Measurements from ENCODE around the gene SMPDL3A.

SMPDL3A gene

DNA sequence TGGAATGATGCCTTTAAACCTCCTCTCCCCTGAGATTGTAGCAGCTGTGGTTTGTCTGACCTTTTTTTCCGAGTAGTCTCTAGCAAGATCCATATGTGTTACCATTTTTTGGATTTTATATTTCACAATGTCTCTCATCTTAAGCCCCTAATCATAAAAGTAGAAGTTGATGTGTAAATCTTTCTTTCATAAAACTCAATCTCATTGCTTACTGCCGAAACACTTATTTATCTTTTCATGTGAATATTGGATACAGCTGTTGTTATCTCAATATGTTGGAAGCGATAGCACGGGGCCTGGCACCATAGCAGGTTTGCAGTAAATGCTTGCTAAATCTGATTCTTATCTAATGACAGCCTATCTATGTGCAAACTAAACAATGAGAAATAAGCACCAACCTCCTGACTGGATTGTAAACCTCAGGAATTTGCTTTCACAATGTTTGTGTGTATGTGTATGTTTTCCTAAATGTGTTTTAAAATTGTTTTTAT is 14.2 kb downstream of the SMPDL3A start:
- DNase-seq (ENCODE audit: low read depth) = no peak

DNA sequence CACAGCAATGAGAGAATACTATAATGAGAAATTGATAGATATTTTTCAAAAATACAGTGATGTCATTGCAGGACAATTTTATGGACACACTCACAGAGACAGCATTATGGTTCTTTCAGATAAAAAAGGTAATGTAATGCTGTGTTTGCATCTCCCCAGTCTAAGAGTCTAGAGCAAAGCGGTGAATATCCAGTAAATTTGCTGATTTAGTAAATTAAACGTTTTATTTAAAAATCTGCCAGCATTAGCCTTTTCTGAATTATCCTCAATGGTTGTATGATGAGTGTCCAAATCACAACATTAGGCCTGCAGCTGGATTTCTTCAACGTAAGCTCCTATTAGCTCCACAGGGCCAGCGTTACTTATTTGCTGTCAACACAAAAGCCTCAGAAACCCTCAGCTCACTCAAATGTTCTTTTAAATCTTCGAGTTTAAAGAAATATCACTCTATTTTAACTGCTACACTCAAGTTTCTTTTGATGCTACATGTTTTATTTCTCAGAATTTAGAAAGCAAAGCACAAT is 16.0 kb downstream of the SMPDL3A start:
- no peak for DNase-seq (ENCODE audit: low read depth)

DNA sequence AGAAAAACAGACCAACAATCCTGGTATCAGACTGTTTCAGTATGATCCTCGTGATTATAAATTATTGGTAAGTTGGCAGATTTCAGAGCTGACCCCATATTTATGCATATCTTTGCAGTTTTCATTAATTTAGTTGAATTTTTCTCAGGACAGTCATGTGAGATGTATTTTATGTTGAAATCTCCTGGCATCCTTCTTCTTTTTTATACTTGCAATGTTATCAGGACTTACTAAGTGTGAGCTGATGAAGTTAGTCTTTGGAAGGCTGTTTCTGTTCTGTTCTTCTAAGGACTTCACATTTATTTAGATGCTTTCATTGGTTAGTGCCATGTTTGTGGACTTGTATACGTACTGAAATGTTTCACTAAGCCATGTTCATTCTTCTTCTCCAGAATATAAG is 17.2 kb downstream of the SMPDL3A start:
- DNase-seq (ENCODE audit: low read depth) = no peak

DNA sequence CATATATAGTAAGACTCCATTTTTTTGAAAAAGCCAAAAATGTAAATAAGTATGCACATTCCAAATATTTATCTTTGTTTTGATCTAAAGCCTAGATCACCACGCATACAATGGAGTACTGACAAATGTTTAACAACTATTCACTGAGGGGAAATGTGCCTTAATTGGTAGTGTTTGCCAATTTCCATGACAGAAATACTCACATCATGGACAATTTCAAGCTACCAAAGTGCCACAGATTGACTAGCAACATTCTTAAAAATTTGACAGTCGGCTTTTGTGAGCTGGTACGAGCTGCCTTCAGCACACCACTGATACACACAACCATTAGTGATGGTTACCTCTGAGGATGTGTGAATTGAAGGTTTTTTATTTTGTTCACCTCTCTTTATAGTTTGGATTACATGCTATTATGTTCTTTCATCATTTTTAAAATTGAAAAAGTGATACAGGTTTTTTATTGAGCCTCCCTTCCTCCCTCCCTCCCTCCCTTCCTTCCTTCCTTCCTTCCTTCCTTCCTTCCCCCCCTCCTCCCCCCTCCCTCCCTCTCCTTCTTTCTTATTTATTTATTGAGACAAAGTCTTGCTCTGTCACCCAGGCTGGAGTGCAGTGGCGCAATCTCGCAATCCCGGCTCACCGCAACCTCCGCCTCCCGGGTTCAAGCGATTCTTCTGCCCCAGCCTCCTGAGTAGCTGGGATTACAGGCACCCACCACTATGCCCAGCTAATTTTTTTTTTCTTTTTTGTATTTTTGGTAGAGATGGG is 19.2 kb downstream of the SMPDL3A start:
- DNase-seq (ENCODE audit: low read depth) = no peak

DNA sequence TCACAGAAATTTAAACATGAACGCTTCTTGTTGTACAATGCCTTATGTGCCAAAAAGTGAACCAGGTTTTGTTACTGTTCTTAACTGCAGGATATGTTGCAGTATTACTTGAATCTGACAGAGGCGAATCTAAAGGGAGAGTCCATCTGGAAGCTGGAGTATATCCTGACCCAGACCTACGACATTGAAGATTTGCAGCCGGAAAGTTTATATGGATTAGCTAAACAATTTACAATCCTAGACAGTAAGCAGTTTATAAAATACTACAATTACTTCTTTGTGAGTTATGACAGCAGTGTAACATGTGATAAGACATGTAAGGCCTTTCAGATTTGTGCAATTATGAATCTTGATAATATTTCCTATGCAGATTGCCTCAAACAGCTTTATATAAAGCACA is 19.9 kb downstream of the SMPDL3A start:
- DNase-seq (ENCODE audit: low read depth) = no peak

DNA sequence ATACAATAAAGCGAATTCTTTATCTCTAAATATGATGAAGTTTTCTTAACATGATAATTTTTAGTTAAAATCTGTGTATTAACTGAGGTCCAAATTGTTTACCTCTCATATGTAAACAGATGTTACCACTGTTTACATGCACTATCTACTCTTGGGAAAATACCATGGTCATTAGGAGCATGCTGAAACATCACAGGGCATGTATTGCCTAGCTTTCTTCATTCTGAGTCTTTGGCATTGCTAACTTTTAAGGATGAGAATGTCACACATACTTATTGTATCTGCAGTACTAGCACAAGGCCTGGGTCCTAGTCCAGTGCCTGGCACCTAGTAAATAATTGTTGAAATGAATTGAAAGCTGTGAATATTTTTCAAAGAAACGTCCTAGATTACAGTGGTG is 20.6 kb downstream of the SMPDL3A start:
- DNase-seq (ENCODE audit: low read depth) = no peak

DNA sequence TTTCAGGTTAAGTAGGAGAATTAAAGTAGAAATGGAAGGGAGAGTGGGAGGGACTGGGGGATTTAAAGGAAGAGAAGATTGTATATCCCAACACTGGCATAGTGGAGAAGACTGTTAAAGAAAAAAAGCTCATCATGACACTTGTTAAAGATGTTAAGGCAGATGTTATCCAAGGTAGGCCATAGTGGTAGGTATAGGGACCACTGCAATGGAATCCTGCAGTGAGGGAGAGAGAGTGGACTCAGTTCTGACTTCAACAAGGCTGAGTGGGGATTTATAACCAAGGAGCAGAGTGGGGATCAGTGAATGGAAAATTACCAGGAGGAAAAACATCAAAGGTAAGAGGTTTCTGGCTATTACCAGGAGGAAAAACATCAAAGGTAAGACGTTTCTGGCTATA is 21.1 kb downstream of the SMPDL3A start:
- no peak for DNase-seq (ENCODE audit: low read depth)

DNA sequence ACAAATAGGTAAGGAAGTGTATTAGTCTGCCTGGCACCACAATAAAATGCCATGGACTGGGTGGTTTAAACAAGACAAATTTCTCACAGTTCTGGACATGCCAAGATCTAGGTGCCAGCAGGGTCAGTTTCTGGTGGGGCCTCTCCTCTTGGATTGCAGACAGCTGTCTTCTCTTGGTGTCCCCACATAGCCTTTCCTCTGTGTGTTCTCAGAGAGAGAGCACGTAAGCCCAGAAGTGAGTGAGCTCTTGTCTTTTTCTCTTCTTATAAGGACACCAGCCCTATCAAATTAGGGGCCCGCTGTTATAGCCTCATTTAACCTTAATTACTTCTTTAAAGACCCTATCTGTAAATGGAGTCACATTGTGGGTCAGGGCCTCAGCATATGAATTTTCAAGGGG is 28.3 kb downstream of the SMPDL3A start:
- DNase-seq (ENCODE audit: low read depth) = no peak

DNA sequence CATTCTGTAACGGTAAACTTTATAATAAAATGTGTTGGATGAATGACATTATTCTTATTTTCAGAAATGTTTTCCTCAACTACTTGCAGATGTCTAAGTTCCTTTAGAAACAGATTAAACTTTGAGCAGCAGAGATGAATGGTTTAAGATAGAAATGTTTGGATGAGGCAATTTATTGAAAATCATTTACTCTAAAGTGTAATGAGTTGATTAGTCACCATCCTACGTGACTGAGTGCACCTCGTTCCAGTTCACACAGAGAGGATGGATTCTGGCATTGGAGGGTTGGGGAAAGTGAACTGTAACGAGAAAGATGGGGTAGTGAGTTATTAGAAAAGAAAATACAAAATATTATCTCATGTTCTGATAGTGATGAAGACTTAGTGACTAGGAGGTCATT is 28.7 kb downstream of the SMPDL3A start:
- DNase-seq (ENCODE audit: low read depth) = no peak

DNA sequence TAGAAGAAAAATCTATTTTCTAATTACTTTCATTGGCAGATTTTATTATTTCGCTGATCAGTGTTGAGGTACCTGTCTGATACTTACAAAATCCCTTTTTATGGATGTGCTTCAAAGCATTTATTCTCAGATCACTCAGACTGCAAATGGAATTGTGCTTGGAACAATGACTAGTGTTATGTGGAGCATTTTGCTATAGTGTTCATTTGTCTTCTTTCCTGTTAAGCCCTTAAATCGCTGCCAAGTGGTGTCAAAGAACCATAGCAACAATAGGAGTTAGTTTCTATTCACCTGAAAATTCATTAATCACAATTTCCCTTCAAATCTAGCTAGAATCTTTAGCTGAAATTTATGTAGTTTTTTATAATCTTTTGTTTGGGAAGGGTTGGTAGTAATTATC is 29.8 kb downstream of the SMPDL3A start:
- no peak for DNase-seq (ENCODE audit: low read depth)

DNA sequence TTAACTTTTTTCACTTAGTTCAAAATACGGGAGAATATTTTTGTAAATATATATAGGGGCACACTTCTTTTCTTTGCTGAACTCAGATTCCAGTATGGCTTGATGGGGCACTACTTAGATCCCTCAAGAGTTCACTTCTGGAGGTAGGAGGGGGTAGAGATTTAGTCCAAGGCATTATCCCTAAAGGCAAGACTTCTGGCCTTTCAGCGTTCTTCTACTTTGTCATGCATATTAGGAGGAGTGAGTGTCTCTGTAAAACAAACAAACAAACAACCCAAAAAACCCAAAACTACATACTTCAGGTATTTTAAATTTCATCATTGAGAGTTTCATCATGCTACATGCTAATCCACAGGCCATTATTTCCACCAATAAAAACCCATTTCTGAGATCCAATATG is 32.0 kb downstream of the SMPDL3A start:
- DNase-seq (ENCODE audit: low read depth) = no peak

DNA sequence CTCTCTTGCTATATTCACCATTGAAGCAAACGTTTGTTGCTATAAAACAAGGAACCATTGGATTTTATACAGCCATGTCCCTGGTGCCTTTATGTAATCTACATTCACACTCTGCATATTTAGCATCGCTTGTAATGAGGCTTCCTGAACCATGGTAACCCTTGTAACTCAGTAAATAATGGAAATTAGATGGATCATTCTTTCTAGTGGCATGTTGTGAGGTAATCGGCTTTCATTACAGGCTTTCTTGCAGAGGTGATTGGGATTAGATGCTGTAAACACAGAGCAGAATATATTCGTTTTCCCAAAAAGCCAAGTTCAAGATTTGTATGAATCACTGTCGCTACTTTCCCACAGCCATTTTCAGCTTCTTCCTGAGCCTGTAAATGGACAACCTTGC is 36.1 kb downstream of the SMPDL3A start:
- no peak for DNase-seq (ENCODE audit: low read depth)

DNA sequence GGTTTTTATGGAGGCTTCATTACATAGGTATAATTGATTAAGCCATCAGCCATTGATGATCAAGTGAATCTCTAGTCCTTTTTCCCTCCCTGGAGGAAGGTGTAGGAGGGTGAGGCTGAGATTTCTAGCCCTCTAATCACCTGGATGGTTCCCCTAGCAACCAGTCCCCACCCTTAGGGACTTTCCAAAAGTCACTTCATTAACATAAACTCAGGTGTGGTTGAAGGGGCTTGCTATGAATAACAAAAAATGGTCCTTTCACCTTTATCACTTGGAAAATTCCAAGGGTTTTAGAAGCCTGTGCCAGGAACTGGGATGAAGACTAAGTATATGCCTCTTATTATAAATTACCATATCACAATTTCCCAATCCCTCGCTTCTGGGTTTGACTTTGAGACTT is 40.4 kb downstream of the SMPDL3A start:
- DNase-seq (ENCODE audit: low read depth) = no peak

DNA sequence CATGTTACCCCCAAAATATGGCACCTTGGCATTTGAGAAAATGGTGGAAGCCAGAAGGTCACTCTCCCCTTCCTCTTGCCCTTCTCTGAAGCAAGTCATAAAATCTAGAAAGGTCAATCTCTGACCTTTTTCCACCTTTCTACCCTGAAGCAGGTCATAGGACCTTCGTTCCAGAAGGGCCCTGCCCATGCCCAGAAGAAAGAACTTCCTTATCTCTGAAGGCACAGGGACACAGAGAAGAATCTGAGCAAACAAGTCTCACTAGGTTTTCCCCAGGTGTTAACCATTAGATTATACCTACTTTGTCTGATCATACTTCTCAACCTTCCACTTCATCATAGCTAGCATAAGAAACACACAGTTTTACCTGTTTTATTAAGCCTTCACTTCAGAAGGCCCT is 42.5 kb downstream of the SMPDL3A start:
- no peak for DNase-seq (ENCODE audit: low read depth)

DNA sequence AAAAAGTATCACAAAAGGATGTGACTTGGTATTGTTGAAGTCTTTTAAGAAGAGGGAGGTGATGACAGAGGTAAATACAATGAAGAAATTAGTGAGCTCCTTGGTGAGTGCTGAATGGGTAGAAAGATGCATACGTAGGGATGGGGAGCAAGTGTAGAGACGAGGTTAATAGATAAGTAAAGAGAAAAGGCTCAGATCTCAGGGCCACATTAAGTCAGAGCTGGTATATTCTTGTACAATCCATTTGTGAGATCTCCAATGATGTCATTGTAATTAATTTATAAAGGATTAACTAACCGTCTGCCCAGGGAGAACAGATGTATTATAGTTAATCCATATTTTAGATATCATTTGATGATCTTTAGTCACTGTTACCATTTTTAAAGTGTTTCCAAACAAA is 43.4 kb downstream of the SMPDL3A start:
- DNase-seq (ENCODE audit: low read depth) = no peak

DNA sequence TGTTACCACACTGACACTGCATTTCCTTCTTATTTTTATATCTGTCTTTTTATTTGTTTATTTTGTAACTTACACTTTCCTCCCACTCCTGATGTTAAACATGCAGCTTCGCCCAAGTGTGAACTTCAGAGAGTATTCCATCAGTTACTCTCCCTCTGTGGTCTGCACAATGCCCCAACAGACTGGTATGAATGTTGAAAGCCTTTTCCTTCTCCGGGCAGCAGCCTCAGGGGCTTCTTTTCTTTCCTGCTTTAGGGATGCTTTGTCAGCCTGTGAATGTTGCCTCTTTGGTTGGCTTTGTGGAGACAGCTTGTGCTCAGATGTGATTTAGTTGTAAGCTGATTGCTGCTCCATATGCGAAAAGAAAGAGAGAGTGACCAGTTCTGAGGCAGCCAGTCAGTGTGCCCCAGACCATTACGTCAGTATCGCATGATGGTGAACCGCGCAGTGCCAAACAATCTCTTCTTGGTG is 44.0 kb downstream of the SMPDL3A start:
- DNase-seq (ENCODE audit: low read depth) = no peak

DNA sequence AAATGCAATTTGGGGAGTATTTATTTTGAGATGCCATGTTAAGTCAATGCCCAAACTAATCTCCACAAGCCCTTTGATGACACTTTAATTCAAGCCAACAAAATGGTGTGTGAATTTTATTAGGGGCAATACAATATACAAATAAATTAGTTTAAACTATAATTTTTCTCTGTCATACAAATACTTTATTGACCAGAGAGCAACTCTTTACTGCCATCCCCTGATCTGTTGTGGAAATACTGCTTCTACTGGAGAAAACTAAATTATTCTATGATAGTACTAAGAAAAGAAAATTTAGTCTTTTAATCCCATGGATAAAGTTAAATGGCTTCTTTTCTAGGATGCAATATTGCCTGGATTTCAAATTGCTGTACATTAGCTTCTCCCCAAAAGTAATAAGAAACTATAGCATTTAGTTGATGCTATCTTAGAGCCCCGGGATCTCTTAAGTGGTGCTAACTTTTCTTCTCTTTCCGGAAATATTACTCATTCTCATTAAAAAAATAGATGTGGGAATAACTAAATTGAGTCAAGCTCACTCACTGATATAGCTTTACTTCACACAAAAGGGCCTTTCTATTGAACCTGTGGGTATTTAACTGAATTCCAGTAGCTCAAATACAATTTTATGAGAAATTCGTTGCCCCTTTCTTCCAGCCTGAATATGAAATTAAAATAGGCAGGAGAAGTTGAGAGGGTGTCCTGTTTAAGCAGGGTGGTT is 49.2 kb downstream of the SMPDL3A start:
- no peak for DNase-seq (ENCODE audit: low read depth)

DNA sequence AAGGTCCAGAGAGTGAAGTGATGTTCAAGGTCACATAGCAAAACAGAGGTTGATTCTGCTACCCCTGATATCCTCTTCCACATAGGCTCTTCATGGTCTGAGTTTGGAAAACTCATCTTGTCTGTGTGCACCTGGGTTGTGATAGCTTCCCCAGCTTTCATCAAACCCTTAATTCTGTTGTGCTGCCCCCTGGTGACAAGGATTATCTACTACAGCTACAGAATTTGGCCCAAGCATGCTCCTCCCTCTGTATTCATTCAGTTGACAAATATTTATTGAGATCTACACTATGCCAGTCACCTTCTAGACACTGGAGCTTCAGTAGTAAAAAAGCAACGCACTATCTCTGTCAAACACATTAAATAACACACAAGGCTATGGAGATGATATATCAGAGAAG is 50.4 kb downstream of the SMPDL3A start:
- DNase-seq (ENCODE audit: low read depth) = peak; percentile 14

DNA sequence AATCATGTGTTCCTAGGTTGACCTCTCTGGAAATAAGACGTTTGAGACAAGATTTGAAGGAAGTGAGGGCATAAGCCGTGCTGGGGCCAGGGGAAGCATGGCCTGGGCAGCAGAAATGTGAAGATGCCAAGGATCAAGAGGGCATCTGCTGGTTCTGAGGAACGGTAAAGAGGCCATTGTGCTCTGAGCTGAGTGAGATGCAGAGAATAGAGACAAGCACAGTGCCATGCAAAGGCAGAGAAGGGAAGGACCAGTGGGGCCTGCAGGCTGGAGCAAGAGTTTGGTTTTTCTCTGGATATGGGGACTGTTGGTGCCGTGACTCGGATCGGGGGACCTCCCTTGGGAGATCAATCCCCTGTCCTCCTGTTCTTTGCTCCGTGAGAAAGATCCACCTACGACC is 50.8 kb downstream of the SMPDL3A start:
- DNase-seq (ENCODE audit: low read depth) = no peak

DNA sequence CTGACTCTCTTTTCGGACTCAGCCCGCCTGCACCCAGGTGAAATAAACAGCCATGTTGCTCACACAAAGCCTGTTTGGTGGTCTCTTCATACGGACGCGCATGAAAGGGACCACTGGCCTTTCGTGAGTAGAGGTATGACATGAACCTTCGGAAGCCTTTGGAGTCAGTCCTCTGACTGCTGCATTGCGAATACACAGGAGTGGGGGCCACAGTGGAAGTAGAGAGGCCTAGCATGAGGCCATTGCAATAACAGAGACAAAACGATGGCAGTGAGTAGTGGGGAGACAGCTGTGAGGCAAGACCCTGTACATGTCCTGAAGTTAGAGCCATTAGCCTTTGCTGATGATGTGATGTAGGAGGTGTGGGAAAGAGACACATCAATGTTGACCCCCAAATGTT is 56.4 kb downstream of the SMPDL3A start:
- no peak for DNase-seq (ENCODE audit: low read depth)

DNA sequence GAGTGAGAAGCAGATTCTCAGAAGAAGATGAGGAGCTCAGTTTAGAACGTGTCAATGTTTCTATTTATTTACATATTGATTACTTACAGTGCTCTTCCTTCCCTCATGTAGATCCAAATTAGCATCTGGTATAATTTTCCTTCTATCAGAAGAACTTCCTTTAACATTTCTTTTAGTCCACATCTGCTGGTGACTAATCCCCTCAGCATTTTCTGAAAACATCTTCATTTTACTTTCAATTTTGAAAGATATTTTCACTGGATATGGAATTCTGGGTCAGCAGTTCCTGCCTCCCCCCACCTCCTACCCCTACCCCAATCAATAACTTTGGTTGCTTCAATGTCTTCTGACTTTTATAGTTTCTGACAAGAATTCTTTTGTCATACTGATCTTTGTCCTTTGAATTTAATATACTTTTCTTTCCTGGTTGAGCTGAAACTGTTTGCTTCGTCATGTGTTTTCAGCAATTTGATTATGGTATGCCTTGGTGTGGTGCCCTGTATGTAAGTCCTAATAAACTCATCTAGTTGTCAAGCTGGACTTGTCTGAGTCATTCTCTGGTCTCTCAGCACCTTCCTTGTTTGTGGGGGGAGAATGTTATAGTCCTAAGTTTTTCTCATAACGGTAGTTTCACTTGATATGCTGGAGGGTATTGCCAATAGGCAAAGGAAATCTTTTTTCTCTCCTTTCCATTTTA is 57.0 kb downstream of the SMPDL3A start:
- DNase-seq (ENCODE audit: low read depth) = no peak

DNA sequence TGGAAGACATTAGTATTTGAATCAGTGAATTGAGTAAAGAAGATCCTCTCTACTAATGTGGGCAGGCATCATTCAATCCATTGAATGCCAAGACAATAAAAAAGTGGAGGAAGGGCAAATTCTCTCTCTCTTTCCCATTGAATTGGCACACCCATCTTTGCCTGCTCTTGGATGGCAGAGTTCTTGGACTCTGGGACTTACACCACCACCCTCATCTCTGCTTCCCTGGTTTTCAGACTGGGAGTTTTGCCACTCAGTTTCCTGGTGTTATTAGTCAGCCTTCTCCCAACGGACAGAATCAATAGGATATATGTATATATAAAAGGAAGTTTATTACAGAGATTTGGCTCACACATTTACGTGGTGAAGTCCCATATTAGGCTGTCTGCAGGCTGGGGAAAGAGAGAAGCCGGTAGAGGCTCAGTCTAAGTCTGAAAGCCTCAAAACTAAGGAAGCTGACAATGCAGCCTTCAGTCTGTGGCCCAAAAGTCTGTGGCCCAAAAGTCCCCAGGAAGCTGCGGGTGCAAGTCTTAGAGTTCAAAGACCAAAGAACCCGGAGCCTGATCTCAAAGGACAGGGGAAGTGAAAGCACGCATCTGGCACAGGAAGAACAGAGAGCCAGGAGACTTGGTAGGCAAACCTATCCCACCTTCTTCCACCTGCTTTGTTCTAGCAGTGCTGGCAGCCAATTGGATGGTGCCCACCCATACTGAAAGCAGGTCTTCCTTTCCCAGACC is 64.4 kb downstream of the SMPDL3A start:
- no peak for DNase-seq (ENCODE audit: low read depth)
